Type B pancreatic cell (in vitro differentiated cells): ENCODE measurements around the gene C3orf18. TPM values are rescaled to one million over a fixed set of nuclear protein-coding genes. Genes with fewer than 3 reads are reported as not detected.

Experiments
- DNase-seq: peaks from one replicate; pipeline ENCODE4 v3.0.0; 2021; ENCODE audit warnings: mixed read lengths; ENCODE audit not compliant: unreplicated experiment; ENCODE audit errors: extremely low spot score
- H3K27ac Mint-ChIP-seq: 2 replicates; pipeline ENCODE4 v1.8.0; 2021; ENCODE audit warnings: mild to moderate bottlenecking, mixed read lengths
- H3K27me3 Mint-ChIP-seq: 2 replicates; pipeline ENCODE4 v1.8.0; 2021; ENCODE audit warnings: mixed read lengths
- H3K36me3 Mint-ChIP-seq: 2 replicates; pipeline ENCODE4 v1.8.0; 2021; ENCODE audit warnings: mixed read lengths
- H3K4me1 Mint-ChIP-seq: one replicate; pipeline ENCODE4 v1.8.0; 2021; ENCODE audit warnings: mixed read lengths; ENCODE audit not compliant: unreplicated experiment
- H3K4me3 Mint-ChIP-seq: 2 replicates; pipeline ENCODE4 v1.8.0; 2021; ENCODE audit warnings: mild to moderate bottlenecking, mixed read lengths
- H3K9me3 Mint-ChIP-seq: 2 replicates; pipeline ENCODE4 v1.8.0; 2021; ENCODE audit warnings: mixed read lengths
- CTCF ChIP-seq: fragments of 200-600 bp; sonication (generic); conservative IDR thresholded peaks from 2 replicates; pipeline ENCODE4 v1.5.0; 2021; ENCODE audit warnings: antibody characterized with exemption, mild to moderate bottlenecking
- total RNA-seq: library from RNA; stranded (reverse); gene quantifications from 2 replicates; pipeline ENCODE4 v1.2.1, GENCODE V29; 2021; ENCODE audit warnings: low replicate concordance

The C3orf18 gene
- total RNA-seq, 1 donor from 2014 or later, result 11.9 TPM

GRCh38 chr3:50612234-50612882, 44.8 kb upstream of the C3orf18 start:
- peaks cover 42% of the 10 kb centered on the region for H3K4me1 Mint-ChIP-seq
- H3K36me3 Mint-ChIP-seq, result peaks cover 3% of the 10 kb centered on the region
- peak overlapping the region; percentile 92 for H3K27ac Mint-ChIP-seq
- H3K9me3 Mint-ChIP-seq, result no peaks in the 10 kb centered on the region
- TF ChIP-seq CTCF, result no peak
- H3K27me3 Mint-ChIP-seq, result peaks cover 15% of the 10 kb centered on the region
- peak overlapping the region; percentile 91 for H3K4me3 Mint-ChIP-seq
- DNase-seq, result no peak

GRCh38 chr3:50611464-50612233, 44.1 kb upstream of the C3orf18 start, which contains the start of gene CISH:
Gene CISH (minus strand): TSS chr3:50611774. CDS start chr3:50611650, 124 bp downstream.
- peak within 1 kb of the TSS; percentile 92 for H3K27ac Mint-ChIP-seq
- peak within 1 kb of the TSS; percentile 91 for H3K4me3 Mint-ChIP-seq
- H3K36me3 Mint-ChIP-seq, result peaks cover 3% of the 10 kb centered on the region
- H3K27me3 Mint-ChIP-seq, result peaks cover 15% of the 10 kb centered on the region
- peaks cover 42% of the 10 kb centered on the region for H3K4me1 Mint-ChIP-seq
- no peaks in the 10 kb centered on the region for H3K9me3 Mint-ChIP-seq
- peak; percentile 79 for TF ChIP-seq CTCF
- DNase-seq, result peak; percentile 96

GRCh38 chr3:50610992-50611463, 43.5 kb upstream of the C3orf18 start:
- peaks cover 15% of the 10 kb centered on the region for H3K27me3 Mint-ChIP-seq
- peaks cover 37% of the 10 kb centered on the region for H3K4me1 Mint-ChIP-seq
- H3K36me3 Mint-ChIP-seq, result peaks cover 3% of the 10 kb centered on the region
- no peak for DNase-seq
- no peaks in the 10 kb centered on the region for H3K9me3 Mint-ChIP-seq
- no peak for TF ChIP-seq CTCF
- peak overlapping the region; percentile 92 for H3K27ac Mint-ChIP-seq
- peak overlapping the region; percentile 91 for H3K4me3 Mint-ChIP-seq

- Mint-ChIP-seq H3K27me3 (peaks cover 15% of the 10 kb centered on the region), H3K9me3 (no peaks in the 10 kb centered on the region), H3K27ac (peak overlapping the region; percentile 92), H3K36me3 (peaks cover 3% of the 10 kb centered on the region), H3K4me1 (peaks cover 38% of the 10 kb centered on the region), H3K4me3 (peak overlapping the region; percentile 91)
- DNase-seq, result no peak
- no peak for TF ChIP-seq CTCF
Measured at GRCh38 chr3:50610181-50610971, 42.8 kb upstream of the C3orf18 start.

- no peak overlapping the region for H3K27ac Mint-ChIP-seq
- H3K4me3 Mint-ChIP-seq, result peak overlapping the region; percentile 61
- H3K4me1 Mint-ChIP-seq, result peaks cover 38% of the 10 kb centered on the region
- TF ChIP-seq CTCF, result no peak
- no peak for DNase-seq
- peaks cover 3% of the 10 kb centered on the region for H3K36me3 Mint-ChIP-seq
- H3K27me3 Mint-ChIP-seq, result peaks cover 15% of the 10 kb centered on the region
- H3K9me3 Mint-ChIP-seq, result no peaks in the 10 kb centered on the region
Measured at GRCh38 chr3:50609763-50610085, 42.2 kb upstream of the C3orf18 start.
